Ishikawa (cell line): Measurements from ENCODE around the gene KCNG1.

ENCODE experiments used
- CEBPB ChIP-seq: IDR thresholded peaks from 2 replicates; pipeline ENCODE4 v1.6.1; 2012
- RAD21 ChIP-seq: IDR thresholded peaks from 2 replicates; pipeline ENCODE4 v1.6.1; 2012; ENCODE audit warnings: low read depth
- TAF1 ChIP-seq: IDR thresholded peaks from 2 replicates; pipeline ENCODE4 v1.6.1; 2012; ENCODE audit warnings: low read depth, mild to moderate bottlenecking

DNA sequence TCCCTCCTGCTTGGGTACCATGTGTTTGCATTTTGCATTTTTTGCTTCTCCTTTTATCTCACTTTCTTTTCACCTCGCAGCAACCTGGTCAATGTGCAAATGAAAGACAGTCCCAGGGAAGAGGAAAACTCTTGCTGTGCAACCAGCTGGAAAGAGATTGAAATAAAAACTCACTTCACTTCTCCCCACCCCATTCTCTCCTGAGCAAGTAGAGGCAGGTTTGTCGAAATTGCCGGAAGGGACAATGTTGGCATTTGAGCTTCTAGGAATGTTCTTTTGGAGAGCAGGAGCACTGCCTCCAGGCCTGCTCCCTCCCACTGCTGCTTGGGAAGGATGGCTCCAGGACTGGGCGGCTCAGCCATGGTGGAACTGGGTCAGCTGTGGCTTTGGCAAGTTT, 30.6 kb downstream of the KCNG1 start:
- TF ChIP-seq CEBPB (no peak), RAD21 (no peak), TAF1 (no peak)
